DMS79 treated with DMSO at 0.1 percent for 48 hours (cell line): Measurements from ENCODE around the gene NFAT5.
"Not testable (repeated sequence)": the region's sequence is repeated elsewhere in the genome, so short reads cannot be mapped to it uniquely, and the experiment has no call there.

ENCODE experiments used
- DNase-seq: peaks from one replicate; lab custom pipeline; 2025; lab: John Stamatoyannopoulos, UW

NFAT5 gene

DNA sequence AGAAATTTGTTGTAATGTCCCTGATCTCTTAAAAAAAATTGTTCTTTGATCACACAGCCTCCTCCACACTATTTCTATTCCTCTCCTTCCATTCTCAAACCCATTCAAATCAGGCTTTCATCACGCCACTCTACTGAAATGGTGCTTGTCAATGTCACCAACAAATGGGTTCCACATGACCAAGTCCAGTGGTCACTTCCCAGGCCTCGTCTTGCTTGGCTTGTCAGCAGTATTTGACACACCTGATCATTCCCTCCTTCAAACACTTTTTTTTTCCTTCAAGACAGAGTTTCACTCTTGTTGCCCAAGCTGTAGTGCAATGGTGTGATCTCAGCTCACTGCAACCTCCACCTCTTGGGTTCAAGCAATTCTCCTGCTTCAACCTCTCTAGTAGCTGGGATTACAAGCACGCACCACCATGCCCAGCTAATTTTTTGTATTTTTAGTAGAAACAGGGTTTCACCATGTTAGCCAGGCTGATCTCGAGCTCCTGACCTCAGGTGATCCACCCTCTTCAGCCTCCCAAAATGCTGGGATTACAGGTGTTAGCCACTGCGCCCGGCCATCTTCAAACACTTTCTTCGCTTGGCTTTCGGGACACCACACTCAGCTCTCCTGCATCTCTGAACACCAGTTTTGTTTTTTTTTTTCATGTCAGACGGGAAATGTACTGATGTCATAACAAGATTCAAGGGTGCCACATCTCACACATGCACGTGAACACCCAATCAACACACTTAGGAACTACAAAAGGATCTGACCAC lies 142.3 kb downstream of the NFAT5 start:
- DNase-seq = no peak

DNA sequence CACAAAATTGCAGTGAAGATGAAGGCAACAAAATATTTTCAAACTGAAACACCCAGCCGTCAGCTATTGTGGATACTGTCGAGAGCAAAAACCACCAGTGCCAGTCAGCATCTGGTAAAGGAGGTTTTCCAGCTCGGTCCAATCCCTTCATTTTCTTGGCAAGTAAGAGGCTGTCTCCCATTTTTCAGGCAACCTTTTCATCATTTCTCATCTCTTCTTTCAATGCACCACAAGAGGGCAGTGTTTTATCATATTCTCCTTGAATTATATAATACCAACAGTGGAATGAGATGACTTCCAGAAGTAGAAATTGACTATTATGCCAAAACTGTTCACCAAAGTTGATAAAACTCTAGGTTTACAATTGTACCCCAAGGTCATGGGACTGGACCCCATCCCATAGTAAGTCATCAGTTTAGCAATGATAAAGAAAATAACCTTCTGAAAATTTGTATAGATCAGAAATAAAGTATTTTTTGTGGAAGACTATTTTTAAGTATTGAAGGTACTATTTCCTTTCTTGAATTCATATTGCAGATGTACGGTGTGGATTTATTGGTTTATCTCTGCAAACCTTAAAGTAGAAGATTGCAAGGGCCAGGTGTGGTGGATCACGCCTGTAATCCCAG lies 143.8 kb downstream of the NFAT5 start:
- DNase-seq = peak; percentile 30

DNA sequence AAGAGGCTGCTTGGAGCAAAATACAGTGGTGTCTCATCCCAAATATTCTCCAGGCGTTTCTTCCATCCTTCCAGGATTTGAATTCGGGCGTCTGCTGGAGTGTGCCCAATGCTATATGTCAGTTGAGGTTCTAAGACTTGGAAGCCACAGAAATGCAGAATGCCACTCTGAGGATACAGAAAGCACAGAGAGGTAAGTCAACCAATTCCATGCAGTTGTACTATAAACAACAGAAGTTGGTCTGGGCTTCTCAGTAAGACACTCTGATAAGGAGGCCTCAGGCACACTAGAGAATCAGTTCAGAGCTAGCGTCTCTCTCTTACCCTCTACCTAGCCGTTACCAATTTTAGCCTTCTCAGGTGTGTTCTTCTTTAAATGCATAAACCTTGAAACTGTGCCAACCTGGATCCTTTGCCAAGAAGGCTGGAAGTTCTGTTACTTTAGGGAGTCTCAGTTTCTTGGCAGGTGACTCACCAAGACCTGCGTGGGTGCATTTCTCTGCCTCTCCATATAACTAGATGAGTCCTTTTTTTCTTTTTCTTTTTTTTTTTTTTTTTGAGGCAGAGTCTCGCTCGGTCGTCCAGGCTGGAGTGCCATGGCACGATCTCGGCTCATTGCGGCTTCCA lies 145.5 kb downstream of the NFAT5 start:
- peak; percentile 47 for DNase-seq

DNA sequence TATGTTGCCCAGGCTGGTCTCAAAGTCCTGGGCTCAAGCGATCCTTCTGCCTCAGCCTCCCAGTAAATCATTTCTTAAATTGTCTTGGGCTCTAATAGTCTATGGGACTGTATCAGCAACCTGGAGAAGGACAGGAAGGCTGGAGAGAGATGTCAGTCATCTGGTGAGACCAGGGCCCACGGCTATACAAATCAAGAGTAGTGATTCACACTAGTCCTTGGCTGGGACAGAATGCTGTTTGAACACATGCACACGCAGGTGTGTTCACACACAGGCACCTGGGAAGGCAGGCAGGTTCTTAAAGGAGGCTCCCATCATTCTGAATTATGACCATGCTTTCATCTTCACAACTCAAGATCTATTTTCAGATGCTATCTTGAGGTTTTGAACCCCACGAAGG lies 146.5 kb downstream of the NFAT5 start:
- DNase-seq = no peak

DNA sequence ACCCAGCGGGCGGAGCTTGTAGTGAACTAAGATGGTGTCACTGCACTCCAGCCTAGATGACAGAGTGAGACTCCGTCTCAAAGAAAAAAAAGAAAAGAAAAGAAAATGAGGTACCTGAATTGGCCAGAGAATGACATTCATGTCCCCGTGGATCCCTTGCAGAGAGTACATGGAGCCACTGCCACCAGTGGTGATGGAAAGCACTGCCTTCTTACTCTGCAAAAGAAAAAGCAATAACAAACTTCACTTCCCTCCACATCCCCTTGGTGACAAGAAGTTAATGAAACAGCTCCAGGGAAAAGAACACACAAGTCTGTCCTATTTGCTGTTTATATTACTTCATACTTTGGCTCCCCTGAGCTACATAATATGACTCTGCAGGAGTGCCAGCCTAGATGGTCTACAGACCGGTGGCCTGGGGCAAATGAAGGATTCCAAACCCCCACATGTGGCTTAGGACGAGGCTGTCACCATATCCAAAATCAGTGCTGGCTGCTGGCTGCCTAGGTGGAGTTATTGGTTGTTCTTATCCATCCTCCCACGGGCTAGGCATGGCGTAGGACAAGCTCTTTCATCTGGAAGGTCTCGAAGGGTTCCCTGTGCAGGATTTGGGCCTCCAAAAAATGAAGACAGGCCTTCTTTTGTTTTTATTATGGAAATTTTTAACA lies 147.3 kb downstream of the NFAT5 start:
- DNase-seq = no peak

DNA sequence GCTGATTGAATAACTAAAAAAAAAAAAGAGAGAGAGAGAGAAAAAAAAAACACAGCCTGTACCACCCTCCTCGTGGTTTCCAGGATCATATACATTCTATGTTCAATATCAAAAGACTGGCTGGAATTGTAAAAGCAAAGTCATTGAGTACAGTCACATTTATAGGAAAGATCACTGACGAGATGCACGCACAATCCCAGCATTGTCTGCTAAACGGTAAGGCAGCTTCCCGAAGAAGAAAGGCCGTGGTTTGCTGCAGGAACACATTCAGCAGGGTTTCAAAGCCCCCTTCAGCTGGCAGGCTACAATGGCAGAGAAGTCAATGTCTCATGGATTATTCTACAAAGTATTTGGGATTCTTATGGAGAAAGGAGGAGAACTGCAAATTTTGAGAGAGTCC lies 151.3 kb downstream of the NFAT5 start:
- DNase-seq = no peak

DNA sequence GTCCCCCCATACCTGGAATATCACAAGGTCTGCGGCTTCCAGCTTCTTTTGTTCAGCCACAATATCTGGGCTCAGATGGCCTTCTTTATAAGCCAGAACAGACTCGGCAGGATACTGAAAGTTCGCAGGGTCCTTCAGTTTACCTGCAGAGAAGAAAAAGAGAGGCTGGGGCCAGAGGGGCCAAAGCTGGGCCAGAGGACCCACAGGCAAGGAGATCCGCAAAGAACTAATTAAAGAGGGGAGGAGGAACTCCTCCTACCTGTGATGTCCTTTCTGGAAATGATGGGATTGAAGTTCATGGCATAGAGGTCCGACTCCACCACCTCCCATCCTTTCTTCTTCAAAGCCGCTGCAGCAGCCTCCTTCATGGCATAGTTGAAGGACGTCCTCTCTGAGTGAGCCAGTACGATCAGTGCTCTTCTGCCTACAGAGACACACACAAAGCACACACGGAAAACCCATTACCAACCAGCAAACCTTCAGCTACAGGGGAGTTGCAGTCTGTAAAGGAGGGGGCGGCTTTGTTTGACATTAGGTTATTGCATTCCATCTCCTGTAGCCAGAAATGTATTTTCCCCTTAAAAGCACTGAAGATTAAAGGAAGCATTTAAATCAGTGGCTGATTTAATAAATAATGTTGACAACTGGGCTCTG lies 152.5 kb downstream of the NFAT5 start:
- DNase-seq = no peak

DNA sequence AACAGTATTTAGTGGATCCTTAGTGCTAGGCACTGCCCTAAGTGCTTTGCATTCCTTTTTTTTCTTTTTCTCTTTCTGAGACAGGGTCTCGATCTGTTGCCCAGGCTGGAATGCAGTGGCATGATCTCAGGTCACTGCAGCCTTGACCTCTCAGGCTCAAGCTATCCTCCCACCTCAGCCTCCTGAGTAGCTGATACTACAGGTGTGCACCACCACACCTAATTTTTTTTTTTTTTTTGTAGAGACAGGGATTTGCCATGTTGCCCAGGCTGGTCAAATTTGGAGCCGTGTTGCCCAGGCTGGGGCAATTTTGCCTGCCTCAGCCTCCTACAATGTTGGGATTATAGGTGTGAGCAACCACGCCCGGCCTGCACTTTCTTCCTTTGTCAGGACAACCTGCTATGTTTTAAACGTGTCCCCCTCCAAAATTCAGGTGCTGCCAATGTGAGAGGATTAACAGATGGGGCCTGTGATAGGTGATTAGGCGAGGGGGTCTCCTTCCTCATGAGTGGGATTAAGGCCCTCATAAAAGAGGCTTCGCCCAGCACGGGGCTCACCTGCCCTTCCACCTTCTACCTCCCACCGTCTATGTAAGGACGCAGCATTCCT lies 155.2 kb downstream of the NFAT5 start:
- no peak for DNase-seq

DNA sequence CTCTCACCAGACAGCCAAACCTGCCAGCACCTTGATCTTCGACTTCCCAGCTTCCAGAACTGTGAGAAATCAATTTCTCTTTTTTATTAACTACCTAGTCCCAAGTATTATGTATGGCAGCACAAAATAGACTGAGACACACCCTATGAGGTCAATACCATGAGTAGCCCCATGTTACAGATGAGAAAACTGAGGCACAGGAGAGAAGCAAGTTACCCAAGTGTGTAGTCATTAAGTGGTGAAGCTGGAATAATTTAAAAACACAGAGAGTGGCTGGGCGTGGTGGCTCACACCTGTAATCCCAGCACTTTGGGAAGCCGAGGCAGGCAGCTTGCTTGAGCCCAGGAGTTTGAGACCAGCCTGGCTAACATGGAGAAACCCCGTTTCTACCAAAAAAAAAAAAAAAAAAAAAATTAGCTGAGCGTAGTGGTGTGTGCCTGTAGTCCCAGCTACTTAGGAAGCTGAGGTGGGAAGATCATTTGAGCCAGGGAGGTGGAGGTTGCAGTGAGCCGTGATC lies 155.7 kb downstream of the NFAT5 start:
- DNase-seq = no peak

DNA sequence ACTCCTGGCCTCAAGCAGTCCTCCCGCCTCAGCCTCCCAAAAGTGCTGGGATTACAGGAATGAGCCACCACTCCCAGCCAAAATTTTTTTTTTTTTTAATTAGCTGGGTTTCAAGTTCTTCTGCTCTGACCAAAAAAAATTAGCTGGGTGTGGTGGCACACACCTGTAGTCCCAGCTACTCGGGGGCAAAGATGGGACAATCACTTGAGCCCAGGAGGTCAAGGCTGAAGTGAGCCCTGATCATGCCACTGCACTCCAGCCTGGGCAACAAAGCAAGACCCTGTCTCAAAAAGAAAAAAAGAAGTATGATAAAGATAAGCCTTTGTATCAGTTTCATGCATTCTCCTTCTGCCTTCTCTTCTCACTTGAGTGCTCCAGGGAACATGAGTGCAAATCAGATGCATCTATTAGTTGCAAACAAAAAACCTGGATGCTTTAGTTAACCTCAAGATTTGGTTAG lies 158.7 kb downstream of the NFAT5 start:
- DNase-seq = no peak

DNA sequence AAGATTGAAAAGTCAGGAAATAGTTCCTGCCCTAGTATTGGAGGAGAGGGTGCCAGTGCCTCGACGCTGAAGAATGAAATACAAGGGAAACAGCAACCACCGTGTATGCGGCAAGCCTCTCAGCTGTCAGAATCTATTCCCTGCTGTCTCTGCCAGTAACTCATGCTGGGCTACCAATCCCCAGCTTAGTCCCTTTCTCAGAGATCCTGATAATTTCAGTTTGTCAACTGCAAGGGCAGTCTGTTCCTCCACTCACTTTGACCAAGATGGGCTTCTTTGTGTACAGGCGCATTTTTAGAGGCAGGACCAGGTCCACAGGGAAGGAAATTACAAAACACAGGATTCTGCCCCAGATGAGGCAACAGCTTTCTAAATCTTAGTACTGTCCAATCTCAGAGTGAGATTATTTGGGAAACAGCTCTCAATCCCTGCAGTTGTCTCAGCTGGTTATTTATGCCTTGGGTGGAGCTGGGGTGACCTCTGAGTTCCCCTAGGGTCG lies 159.3 kb downstream of the NFAT5 start:
- no peak for DNase-seq

DNA sequence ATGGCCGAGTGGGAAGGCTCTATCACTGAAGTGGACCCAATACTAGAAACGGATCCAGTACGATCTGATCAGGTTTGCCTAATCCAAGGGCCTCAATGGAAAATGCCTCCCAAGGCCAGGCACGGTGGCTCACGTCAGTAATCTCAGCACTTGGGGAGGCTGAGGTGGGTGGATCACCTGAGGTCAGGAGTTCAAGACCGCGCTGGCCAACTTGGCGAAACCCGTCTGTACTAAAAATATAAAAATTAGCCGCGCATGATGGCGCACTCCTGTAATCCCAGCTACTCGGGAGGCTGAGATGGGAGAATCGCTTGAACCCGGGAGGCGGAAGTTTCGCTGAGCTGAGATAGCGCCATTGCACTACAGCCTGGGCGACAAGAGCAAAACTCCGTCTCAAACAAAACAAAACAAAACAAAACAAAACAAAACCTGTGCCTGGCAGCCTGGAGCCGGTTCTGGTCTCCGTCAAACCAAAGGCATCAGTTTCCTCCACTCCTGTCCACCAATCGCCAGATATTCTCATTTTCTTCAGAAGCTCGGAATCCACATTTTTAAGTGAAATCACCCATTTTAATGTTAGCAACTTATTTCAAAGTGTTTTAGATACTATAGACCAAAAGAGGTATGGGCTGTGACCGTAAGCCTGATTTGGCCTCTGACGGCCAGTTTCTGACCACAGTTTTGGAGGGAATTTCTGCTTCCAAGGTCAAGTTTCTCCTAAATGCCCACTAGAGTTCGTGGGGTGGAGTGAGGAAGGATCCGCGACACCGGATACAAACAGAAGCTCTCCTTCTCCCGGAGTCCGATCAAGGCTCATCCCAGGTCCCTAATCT lies 159.9 kb downstream of the NFAT5 start:
- DNase-seq = no peak

DNA sequence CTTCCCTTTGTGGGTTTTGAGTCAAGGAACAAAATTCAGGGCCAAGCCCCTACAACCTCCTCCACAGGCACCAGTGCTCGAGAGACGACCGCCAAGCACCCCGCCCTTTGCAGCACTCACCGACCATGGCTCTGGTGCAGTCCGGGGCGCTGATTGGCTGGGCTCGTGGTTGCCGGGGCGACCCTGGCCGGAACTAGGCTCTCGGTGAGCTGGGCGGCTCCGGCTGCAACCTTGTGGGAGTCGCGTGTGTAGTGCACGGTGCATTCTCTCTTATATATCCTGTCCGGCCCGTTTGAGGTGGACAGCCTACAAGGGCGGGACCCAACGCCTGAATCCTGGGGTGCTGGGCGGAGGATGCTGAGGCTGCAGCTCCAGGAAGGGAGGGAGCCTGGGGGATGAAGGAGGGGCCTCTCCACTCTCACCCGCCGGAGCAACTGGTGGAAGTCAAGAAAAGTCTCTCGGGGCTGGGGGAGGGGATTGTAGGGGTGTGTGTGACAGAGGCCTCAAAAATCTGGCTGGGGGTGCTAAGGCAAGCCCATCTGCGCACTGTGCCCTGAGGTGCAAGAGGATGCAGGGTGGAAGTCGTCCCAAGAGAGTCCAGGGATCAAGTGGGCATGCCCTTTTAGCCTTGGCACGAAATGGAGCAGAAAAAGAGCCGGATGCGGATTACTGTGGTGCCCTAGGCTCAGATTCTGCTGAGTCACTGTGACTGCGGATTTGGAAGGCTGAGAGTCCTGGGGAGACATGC lies 160.7 kb downstream of the NFAT5 start, which contains the start of gene NQO1:
TSS of gene NQO1 (minus strand) at position 248 of the 748 bp plus-strand sequence. CDS start at position 127, 121 bp downstream.
- peak; percentile 80 for DNase-seq

DNA sequence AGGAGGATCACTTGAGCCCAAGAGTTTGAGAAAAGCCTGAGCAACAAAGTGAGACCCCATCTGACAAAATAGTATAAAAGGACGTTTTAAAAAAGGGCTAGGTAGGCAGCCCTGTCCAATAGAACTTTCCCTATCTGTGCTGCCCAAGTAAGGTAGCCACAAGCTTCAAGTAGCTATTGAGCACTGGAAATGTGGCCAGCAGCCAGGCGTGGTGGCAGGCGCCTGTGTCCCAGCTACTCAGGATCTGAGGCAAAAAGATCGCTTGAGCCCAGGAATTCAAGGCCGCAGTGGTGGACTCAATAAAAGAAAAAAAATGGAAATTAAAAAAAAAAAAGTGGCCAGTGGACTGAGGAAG lies 162.1 kb downstream of the NFAT5 start:
- DNase-seq = peak; percentile 56

DNA sequence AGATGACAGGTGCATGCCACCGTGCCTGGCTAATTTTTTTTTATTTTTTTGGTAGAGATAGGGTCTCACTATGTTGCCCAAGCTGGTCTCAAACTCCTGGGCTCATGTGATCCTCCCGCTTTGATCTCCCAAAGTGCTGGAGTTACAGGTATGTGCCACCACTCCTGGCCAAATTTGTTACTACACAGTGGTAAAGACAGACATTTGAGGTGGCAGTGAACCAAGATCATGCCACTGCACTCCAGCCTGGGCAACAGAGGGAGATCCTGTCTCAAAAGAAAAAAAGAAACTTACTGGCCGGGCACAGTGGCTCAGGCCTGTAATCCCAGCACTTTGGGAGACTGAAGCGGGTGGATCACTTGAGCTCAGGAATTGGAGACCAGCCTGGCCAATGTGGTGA lies 163.3 kb downstream of the NFAT5 start:
- not testable (repeated sequence) for DNase-seq

DNA sequence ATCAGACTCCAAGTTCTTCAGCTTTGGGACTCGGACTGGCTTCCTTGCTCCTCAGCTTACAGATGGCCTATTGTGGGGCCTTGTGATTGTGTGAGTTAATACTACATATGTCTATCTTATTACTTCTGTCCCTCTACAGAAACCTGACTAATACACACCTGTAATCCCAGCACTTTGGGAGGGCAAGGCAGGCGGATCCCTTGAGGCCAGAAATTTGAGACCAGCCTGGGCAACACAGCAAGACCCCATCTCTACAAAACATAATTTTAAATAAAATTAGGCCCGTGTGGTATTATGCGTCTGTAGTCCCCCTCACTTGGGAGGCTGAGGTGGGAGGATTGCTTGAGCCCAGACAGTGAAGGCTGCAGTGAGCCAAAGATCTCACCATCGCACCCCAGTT lies 165.5 kb downstream of the NFAT5 start:
- DNase-seq = not testable (repeated sequence)

DNA sequence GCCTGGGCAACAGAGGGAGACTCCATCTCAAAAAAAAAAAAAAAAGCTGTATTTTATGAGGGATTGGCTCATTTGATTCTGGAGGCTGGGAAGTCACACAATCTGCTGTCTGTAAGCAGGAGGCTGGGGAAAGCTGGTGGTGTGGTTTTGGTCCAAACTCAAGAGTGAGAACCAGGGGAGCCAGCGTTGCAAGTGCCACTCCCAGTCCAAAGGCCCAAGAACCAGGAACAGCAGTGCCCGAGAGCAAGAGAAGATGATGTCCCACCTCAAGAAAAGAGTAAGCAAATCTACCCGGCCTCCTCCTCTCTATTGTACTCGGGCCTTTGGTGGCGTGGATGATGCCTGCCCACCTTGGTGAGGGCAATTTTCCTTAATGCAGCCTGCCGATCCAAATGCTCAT lies 166.3 kb downstream of the NFAT5 start:
- no peak for DNase-seq

DNA sequence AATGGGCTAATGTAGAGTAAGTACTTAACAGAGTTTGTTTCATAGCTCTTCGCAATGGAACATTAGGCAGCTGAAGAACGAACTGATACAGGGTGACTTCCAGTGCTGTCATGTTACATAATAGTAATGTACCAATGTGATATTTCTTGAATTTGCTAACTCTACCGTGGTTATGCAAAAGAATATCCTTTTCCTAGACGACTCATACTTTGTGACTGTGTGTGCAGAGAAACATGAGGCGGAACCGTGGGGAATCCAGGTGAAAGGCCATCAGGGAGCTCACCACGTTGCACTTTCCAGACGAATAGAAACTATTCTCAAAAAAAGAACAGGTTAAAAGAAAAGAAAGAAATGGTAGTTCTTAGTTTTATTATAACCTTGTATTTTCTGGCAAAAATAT lies 175.8 kb downstream of the NFAT5 start:
- no peak for DNase-seq
